ENCODE results near the gene AIP.
"Not testable (repeated sequence)": the region's sequence is repeated elsewhere in the genome, so short reads cannot be mapped to it uniquely, and the experiment has no call there.

Gene AIP

GRCh38 chr11:67507864-67508485 is 25.1 kb downstream of the AIP start, which contains the start of gene CDK2AP2:
CDK2AP2 (minus strand) TSS chr11:67508162; CDS start chr11:67508082, 80 bp downstream.
- DNase-seq = no peak

DNA sequence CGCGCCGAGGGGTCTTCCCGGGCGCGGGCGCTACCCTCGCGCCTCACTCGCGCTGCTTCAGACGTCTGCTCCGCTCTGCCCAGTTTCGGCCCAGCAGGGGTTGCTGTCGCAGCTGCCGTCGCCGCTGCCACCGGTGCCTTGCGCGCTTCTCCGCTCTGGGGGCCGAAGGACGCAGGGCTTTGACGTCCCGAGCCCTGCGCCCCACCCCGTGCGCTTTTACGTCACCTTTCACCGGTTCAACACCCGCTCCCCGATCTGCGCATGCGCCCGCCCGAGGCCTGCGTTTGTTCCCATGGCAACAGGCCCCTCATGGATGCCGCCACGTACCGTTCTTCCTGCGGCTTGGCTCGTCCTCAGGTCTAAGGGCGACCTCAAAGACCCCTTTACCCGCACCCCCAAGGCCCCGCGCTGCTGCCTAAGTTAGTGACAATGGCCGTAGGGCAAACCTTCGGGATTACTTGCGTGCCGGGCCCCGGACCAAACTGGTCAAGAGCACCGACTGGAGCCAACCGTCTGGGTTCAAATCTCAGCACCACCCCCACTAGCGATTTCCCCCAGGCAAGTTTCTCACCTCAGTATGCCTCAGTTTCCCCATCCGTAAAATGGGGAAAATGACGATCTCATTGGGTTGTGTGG is 25.8 kb downstream of the AIP start:
- DNase-seq = no peak

DNA sequence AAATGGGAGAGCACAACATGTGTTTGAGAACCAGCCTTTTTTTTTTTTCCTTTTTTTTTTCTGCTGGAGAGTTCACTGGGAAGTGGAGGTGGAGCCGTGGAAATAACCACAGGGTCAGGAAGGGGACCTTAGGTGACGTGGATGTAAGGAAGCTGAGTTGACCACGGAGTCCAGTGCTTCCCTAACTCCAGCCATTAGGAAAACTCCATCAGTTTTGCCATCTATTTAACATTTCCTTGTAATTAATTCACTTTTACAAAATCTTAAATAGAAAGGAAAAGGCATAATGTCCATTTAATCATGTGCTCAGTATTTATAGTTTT is 27.2 kb downstream of the AIP start:
- DNase-seq = no peak

DNA sequence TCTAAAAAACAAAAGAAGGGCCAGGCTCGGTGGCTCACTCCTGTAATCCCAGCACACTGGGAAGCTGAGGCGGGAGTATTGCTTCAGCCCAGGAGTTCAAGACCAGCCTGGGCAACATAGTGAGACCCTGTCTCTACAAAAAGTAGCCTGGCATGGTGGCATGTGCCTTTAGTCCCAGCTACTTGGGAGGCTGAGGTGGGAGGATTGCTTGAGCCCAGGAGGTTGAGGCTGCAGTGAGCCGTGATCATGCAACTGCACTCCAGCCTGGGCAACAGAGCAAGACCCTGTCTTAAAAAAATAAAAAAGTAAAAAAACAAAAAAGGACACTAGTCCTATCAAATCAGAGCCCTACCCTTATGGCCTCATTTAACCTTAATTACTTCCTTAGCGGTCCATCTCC is 28.7 kb downstream of the AIP start:
- not testable (repeated sequence) for DNase-seq

DNA sequence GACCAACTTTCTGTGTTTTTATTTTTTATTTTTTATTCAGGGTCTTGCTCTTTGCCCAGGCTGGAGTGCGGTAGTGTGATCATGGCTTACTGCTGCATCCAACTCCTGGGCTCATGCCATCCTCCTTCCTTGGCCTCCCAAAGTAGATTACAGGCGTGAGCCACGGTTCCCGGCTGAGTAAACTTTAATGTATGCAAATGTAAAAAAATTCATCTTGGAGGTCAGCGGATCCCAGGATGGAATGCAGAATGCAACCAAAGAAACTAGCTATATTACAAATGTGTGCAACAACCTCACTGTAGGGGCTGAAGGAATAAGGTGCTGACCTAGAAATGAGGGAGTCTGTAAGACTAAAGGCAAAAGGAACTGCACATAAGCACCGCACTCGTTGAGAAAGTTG is 31.3 kb downstream of the AIP start:
- DNase-seq = no peak

- no peak for DNase-seq
Measured at GRCh38 chr11:67516806-67517205, 34.0 kb downstream of the AIP start.

- no peak for DNase-seq
Measured at GRCh38 chr11:67517784-67518552, 35.1 kb downstream of the AIP start.

- DNase-seq = no peak
Measured at GRCh38 chr11:67519726-67520125, 36.9 kb downstream of the AIP start.

- no peak for DNase-seq
Measured at GRCh38 chr11:67520856-67521824, 38.3 kb downstream of the AIP start.

DNA sequence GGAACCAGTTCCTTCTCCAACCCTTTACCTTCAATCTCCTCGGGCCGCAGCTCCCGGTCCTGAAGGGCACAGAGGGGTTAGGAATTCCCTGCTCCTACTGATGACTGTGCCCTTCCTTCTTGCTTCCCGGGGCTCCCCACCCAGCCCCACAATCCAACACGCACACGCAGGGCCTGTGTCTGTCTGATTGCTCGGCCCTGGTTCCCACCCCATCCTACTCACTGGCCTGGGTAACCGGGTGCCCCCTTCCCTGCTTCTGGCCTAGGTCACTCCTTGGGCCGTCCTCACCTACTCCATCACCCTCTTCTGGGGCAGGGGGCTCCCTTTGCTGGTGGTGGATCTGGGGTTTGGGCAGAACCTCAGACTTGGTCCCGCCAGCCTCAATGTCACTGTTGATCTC is 39.1 kb downstream of the AIP start:
- no peak for DNase-seq

- no peak for DNase-seq
Measured at GRCh38 chr11:67522338-67522737, 39.5 kb downstream of the AIP start.

- DNase-seq = no peak
Measured at GRCh38 chr11:67522844-67523555, 40.2 kb downstream of the AIP start, which contains the start of gene CABP2. CABP2 (minus strand) TSS chr11:67523446; CDS start chr11:67523326, 120 bp downstream.

- DNase-seq = no peak
Measured at GRCh38 chr11:67523556-67524479, 41.0 kb downstream of the AIP start.

DNA sequence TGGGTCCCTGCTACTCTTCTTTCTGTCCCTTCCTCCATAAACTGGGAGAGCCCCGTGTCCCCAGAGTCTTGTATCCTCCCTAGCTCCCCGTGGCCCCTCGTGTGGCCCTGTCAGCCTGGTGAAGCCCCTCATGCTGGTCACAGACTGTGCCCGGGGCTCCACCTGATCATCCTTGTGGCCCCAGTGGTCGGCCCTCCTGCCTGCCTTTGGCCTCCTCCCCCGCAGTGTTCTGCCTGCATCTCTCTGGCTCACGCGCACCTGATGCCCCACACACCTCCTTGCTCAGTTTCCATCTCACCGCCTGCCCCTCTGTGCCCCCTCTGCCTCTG is 41.6 kb downstream of the AIP start:
- DNase-seq = no peak

DNA sequence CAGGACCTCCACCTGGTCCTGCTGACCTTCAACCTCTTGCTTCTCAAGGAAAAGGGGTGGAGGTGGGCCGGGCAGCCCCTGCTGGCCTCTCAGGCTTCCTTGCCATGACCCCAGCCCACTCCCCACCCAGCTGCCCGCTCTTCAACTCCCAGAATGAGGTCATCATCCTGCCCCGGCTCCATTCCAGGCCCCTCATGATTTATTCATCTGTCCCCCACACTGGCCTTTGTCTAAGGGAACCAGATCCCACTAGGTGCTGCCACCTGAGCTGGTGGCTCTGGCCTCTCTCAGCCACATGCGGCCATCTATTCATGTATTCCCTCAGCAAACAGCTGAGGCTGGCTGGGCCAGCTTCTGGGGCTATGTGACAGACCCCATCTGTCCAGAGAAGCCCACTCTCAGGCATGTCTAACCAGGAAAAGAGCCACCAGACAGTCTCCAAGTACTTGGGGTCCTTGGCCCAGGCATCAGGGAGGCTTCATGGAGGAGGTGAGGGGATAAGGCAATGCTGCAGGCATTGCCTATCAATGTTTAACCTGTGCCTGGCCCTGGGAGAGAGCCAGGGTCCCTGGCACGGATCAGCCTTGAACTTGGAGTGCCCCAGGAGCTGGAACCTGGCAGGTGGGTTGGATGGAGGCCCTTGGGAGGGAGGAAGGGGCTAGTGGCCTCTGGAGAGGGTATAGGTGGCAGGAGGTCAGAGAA is 42.6 kb downstream of the AIP start:
- DNase-seq = no peak

DNA sequence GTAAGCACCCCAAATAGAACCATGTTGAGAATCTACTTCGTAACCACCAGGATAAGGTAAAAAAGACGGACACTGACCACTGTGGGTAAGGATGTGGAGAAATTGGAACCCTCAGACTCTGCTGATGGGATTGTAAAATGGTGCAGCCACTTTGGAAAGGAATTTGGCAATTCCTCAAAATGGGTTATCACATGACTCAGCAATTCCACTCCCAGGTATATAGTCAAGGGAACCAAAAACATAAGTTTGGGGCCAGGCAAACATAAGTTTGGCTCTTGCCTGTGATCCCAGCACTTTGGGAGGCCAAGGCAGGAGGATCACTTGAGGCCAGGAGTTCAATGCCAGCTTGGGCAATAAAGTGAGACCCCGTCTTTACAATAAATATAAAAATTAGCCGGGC is 45.5 kb downstream of the AIP start:
- no peak for DNase-seq

GRCh38 chr11:67530282-67530592 is 47.4 kb downstream of the AIP start:
- DNase-seq = no peak

DNA sequence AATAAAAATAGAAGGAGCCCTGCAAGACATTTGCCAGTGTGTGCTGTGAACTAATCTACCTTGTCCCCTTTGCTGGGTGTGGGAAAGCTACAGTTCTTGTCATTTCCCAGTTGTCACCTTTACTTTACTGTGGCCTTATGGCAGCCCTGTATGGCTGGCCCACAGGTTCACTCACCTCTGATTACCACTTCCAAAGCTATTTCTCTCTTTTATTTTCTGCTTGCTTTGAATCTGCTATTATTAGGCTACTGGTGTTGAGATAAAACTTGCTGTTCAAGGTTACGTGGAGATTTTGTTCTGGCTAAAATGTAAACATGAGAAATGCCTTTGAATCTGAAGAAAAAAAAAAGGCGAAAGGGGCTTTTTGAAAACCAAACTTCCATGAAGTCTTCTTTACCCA is 50.1 kb downstream of the AIP start:
- DNase-seq = no peak

DNA sequence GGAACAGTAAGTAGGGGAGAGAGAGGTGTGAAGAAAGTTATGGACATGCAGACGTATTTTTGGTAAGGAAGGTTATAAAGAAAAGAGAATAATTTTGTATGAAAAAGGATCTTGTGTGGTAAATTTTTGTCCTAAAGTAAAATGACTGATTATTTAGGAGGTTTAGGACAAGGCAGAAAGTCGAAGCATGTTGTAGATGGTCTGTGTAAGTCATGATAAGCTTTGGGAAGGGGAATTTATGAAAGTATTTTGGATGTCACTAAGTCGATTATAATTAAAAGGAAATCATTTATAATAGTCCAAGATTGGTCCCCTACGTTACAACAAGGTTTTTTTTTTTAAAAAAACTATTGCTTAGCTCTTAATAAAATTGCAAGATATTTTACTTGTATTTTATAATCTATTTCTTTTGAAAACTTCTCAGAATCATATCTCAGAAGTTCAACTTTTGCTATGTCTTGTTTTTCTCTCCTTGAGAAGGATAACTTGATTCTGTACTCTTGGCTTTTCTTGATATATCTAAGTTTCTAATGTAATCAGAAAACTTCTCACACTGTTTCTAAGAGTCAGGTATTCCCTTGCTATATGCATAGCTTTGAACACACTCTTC is 51.3 kb downstream of the AIP start:
- no peak for DNase-seq

GRCh38 chr11:67535561-67535960 is 52.7 kb downstream of the AIP start:
- no peak for DNase-seq
